ENCODE data around the gene VAV2.

GRCh38 chr9:133986774-133987445 is 5.2 kb downstream of the VAV2 start:
- TF ChIP-seq, protein P1, sequence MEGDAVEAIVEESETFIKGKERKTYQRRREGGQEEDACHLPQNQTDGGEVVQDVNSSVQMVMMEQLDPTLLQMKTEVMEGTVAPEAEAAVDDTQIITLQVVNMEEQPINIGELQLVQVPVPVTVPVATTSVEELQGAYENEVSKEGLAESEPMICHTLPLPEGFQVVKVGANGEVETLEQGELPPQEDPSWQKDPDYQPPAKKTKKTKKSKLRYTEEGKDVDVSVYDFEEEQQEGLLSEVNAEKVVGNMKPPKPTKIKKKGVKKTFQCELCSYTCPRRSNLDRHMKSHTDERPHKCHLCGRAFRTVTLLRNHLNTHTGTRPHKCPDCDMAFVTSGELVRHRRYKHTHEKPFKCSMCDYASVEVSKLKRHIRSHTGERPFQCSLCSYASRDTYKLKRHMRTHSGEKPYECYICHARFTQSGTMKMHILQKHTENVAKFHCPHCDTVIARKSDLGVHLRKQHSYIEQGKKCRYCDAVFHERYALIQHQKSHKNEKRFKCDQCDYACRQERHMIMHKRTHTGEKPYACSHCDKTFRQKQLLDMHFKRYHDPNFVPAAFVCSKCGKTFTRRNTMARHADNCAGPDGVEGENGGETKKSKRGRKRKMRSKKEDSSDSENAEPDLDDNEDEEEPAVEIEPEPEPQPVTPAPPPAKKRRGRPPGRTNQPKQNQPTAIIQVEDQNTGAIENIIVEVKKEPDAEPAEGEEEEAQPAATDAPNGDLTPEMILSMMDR (IDR thresholded peaks at IDR 0.05): no peak
- TF ChIP-seq POLR2A (IDR thresholded peaks at IDR 0.05) (no peak), POLR2AphosphoS5 (IDR thresholded peaks at IDR 0.05) (no peak)

All from breast epithelium (tissue), 3 donors.